Measurements from ENCODE around the gene KDM4B.

Gene KDM4B

DNA sequence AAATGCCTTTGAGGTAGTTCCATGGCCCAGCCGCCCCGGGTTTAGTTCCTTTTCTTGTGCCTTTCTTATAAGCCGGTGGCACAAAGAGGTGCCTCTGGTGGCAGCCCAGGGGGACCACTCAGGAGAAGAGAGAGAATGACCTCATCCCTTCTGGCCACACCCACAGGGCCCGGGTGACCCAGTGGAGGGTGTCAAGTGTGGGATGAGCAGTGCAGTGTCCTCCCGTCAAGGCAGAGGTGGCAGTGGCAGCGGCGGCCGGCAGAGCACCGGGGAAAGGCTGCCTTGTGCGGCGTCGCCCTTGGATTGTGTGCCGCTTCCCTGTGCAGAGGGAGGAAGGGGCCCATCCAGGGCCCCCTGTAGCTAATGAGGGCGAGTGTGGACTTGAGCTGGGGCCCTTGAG is 47.9 kb downstream of the KDM4B start:
- Histone ChIP-seq H3K27ac (ENCODE audit: low read depth, low read length) (no peak overlapping the region), H3K4me3 (ENCODE audit: low read depth, low read length) (no peak overlapping the region), H3K36me3 (ENCODE audit: control insufficient read depth, insufficient read depth, low read length) (peaks cover 36% of the 10 kb centered on the region), H3K4me1 (ENCODE audit: control insufficient read depth, insufficient read depth, low read length) (peaks cover 4% of the 10 kb centered on the region; the same call in 1 of the 2 replicates), H3K27me3 (ENCODE audit: control insufficient read depth, insufficient read depth, low read length) (no peaks in the 10 kb centered on the region), H3K9ac (ENCODE audit: low read length) (no peak overlapping the region), H3K9me3 (ENCODE audit: control insufficient read depth, insufficient read depth, low read depth, low read length) (peaks cover 4% of the 10 kb centered on the region; the same call in 1 of the 2 replicates)

GRCh38 chr19:5017235-5017634 is 48.3 kb downstream of the KDM4B start:
- no peaks in the 10 kb centered on the region for H3K27me3 ChIP-seq (ENCODE audit: control insufficient read depth, insufficient read depth, low read length)
- H3K9ac ChIP-seq (ENCODE audit: low read length) = no peak overlapping the region
- H3K4me3 ChIP-seq (ENCODE audit: low read depth, low read length) = no peak overlapping the region
- no peak overlapping the region for H3K27ac ChIP-seq (ENCODE audit: low read depth, low read length)
- peaks cover 4% of the 10 kb centered on the region; the same call in 1 of the 2 replicates for H3K9me3 ChIP-seq (ENCODE audit: control insufficient read depth, insufficient read depth, low read depth, low read length)
- peaks cover 36% of the 10 kb centered on the region for H3K36me3 ChIP-seq (ENCODE audit: control insufficient read depth, insufficient read depth, low read length)
- no peaks in the 10 kb centered on the region for H3K4me1 ChIP-seq (ENCODE audit: control insufficient read depth, insufficient read depth, low read length)

DNA sequence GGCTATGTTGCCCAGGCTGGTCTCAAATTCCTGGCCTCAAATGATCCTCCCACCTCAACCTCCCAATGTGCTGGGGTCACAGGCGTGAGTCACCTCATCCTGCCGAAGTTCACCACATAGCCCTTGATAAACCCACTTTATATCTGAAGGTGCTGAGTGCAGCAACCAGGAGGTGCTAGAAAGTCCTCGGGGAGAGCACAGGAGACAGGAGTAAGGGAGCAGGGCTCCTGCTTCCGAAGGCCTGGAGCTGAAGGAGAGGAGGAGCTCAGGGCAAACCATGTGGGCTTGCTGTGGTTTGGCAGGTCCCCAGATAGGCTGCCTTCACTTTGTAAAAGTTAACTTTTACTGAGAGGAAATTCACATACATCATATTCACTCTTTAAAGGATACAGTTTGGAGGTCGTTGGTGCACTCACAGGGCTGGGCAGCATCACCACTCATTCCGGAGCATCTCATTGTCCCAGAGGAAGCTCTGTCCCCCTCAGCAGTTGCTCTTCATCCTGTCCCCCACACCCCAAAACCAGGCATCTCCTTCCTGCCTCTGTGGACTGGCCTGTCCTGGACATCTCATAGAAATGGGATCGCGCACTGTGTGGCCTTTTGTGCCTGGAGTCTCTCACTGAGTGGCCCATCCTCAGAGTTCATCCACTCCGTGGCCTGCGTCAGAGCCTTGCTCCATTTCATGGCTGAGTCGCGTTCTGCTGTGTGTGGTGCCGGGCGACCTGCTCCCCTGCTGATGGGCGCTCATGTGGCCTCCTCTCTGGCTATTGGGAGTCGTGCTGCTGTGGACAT is 49.5 kb downstream of the KDM4B start:
- Histone ChIP-seq H3K4me1 (ENCODE audit: control insufficient read depth, insufficient read depth, low read length) (no peaks in the 10 kb centered on the region), H3K36me3 (ENCODE audit: control insufficient read depth, insufficient read depth, low read length) (peaks cover 33% of the 10 kb centered on the region), H3K9ac (ENCODE audit: low read length) (no peak overlapping the region), H3K4me3 (ENCODE audit: low read depth, low read length) (no peak overlapping the region), H3K27ac (ENCODE audit: low read depth, low read length) (no peak overlapping the region), H3K9me3 (ENCODE audit: control insufficient read depth, insufficient read depth, low read depth, low read length) (peaks cover 4% of the 10 kb centered on the region; the same call in 1 of the 2 replicates), H3K27me3 (ENCODE audit: control insufficient read depth, insufficient read depth, low read length) (no peaks in the 10 kb centered on the region)

GRCh38 chr19:5020368-5020767 is 51.5 kb downstream of the KDM4B start:
- Histone ChIP-seq H3K4me3 (ENCODE audit: low read depth, low read length) (no peak overlapping the region), H3K4me1 (ENCODE audit: control insufficient read depth, insufficient read depth, low read length) (0 out of 2 replicates have a peak, but pooled peaks cover 5% of the 10 kb centered on the region), H3K9me3 (ENCODE audit: control insufficient read depth, insufficient read depth, low read depth, low read length) (peaks cover 4% of the 10 kb centered on the region; the same call in 1 of the 2 replicates), H3K9ac (ENCODE audit: low read length) (no peak overlapping the region), H3K27me3 (ENCODE audit: control insufficient read depth, insufficient read depth, low read length) (no peaks in the 10 kb centered on the region), H3K27ac (ENCODE audit: low read depth, low read length) (no peak overlapping the region), H3K36me3 (ENCODE audit: control insufficient read depth, insufficient read depth, low read length) (peaks cover 33% of the 10 kb centered on the region)

GRCh38 chr19:5021046-5021445 is 52.1 kb downstream of the KDM4B start:
- Histone ChIP-seq H3K4me1 (ENCODE audit: control insufficient read depth, insufficient read depth, low read length) (0 out of 2 replicates have a peak, but pooled peaks cover 5% of the 10 kb centered on the region), H3K36me3 (ENCODE audit: control insufficient read depth, insufficient read depth, low read length) (peaks cover 31% of the 10 kb centered on the region), H3K27me3 (ENCODE audit: control insufficient read depth, insufficient read depth, low read length) (no peaks in the 10 kb centered on the region), H3K9ac (ENCODE audit: low read length) (no peak overlapping the region), H3K9me3 (ENCODE audit: control insufficient read depth, insufficient read depth, low read depth, low read length) (peaks cover 4% of the 10 kb centered on the region; the same call in 1 of the 2 replicates), H3K4me3 (ENCODE audit: low read depth, low read length) (no peak overlapping the region), H3K27ac (ENCODE audit: low read depth, low read length) (no peak overlapping the region)

DNA sequence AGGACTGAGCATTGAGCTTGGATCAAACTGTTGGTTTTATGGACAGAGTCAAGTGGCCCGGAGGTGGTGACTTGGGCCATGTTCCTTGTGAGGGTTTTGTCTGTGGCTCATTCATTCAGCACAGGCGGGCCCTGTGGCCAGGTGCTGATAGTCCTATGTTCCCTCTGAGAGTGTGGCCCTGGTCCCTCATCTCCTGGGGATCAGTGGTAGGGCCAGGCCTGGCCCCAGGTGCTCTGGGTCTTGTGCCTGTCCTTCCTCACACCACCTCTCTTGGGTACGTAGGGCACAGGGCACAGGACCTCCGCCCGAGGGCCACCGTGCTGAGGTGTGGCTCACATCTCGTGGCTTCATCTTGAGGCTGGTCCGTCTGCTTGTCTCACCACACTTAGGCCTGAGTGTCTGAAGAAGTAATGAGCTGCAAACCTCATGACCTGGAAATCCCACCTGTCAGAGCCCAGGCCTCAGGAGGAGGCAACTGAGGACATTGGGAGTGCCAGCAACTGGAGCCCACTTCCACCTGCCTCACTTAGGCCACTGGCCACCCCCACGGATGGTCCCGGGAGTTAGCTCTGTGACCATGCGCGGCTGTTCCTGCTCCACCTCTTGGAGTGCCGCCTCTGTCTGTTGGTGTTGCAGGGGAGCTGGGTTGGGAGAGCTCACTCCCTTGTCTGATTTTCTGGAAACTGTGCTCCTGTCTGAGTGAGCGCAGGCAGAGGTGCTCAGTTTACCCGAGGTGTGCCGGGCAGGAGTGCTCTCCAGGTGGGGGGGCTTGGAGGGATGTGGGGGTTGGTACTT is 53.4 kb downstream of the KDM4B start:
- no peak overlapping the region for H3K9ac ChIP-seq (ENCODE audit: low read length)
- H3K4me1 ChIP-seq (ENCODE audit: control insufficient read depth, insufficient read depth, low read length) = 0 out of 2 replicates have a peak, but pooled peaks cover 5% of the 10 kb centered on the region
- H3K36me3 ChIP-seq (ENCODE audit: control insufficient read depth, insufficient read depth, low read length) = peaks cover 19% of the 10 kb centered on the region
- no peak overlapping the region for H3K4me3 ChIP-seq (ENCODE audit: low read depth, low read length)
- no peak overlapping the region for H3K27ac ChIP-seq (ENCODE audit: low read depth, low read length)
- H3K9me3 ChIP-seq (ENCODE audit: control insufficient read depth, insufficient read depth, low read depth, low read length) = peaks cover 4% of the 10 kb centered on the region; the same call in 1 of the 2 replicates
- H3K27me3 ChIP-seq (ENCODE audit: control insufficient read depth, insufficient read depth, low read length) = no peaks in the 10 kb centered on the region

GRCh38 chr19:5023128-5023571 is 54.2 kb downstream of the KDM4B start:
- Histone ChIP-seq H3K27ac (ENCODE audit: low read depth, low read length) (peak overlapping the region; percentile 23; the same call in 1 of the 2 replicates), H3K36me3 (ENCODE audit: control insufficient read depth, insufficient read depth, low read length) (peaks cover 15% of the 10 kb centered on the region), H3K9ac (ENCODE audit: low read length) (no peak overlapping the region)

DNA sequence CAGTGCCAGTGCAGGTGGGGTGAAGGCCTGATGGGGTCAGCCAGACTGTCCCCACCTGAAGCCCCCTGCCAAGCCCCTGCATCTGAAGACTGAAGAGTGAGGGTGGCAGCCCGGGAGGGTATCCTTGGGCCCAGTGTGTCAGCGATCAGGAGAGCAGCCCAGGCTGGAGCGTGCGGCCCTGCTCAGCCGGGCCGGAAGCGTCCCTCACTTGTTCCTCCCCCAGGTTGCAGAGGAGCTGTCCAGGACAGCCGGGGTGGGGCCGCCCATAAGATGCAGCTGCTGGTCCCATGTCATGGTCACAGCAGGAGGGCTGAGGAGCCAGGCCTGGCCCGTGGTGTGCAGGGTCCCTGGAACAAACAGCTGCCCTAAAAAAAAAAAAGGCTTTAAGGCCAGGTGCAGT is 55.4 kb downstream of the KDM4B start:
- Histone ChIP-seq H3K9me3 (ENCODE audit: control insufficient read depth, insufficient read depth, low read depth, low read length) (peaks cover 1% of the 10 kb centered on the region; the same call in 1 of the 2 replicates), H3K27me3 (ENCODE audit: control insufficient read depth, insufficient read depth, low read length) (no peaks in the 10 kb centered on the region), H3K4me1 (ENCODE audit: control insufficient read depth, insufficient read depth, low read length) (0 out of 2 replicates have a peak, but pooled peaks cover 5% of the 10 kb centered on the region), H3K27ac (ENCODE audit: low read depth, low read length) (no peak overlapping the region), H3K9ac (ENCODE audit: low read length) (no peak overlapping the region), H3K36me3 (ENCODE audit: control insufficient read depth, insufficient read depth, low read length) (peaks cover 5% of the 10 kb centered on the region; the same call in 1 of the 2 replicates), H3K4me3 (ENCODE audit: low read depth, low read length) (no peak overlapping the region)

More at GRCh38 chr19:5023128-5023571, 54.2 kb downstream of the KDM4B start:
- Histone ChIP-seq H3K4me3 (ENCODE audit: low read depth, low read length) (no peak overlapping the region), H3K4me1 (ENCODE audit: control insufficient read depth, insufficient read depth, low read length) (0 out of 2 replicates have a peak, but pooled peaks cover 5% of the 10 kb centered on the region), H3K27me3 (ENCODE audit: control insufficient read depth, insufficient read depth, low read length) (no peaks in the 10 kb centered on the region), H3K9me3 (ENCODE audit: control insufficient read depth, insufficient read depth, low read depth, low read length) (peaks cover 4% of the 10 kb centered on the region; the same call in 1 of the 2 replicates)

GRCh38 chr19:5025027-5025426 is 56.1 kb downstream of the KDM4B start:
- peaks cover 3% of the 10 kb centered on the region; the same call in 1 of the 2 replicates for H3K36me3 ChIP-seq (ENCODE audit: control insufficient read depth, insufficient read depth, low read length)
- no peak overlapping the region for H3K9ac ChIP-seq (ENCODE audit: low read length)
- 0 out of 2 replicates have a peak, but pooled peaks cover 5% of the 10 kb centered on the region for H3K4me1 ChIP-seq (ENCODE audit: control insufficient read depth, insufficient read depth, low read length)
- H3K27ac ChIP-seq (ENCODE audit: low read depth, low read length) = no peak overlapping the region
- no peaks in the 10 kb centered on the region for H3K9me3 ChIP-seq (ENCODE audit: control insufficient read depth, insufficient read depth, low read depth, low read length)
- H3K27me3 ChIP-seq (ENCODE audit: control insufficient read depth, insufficient read depth, low read length) = no peaks in the 10 kb centered on the region
- no peak overlapping the region for H3K4me3 ChIP-seq (ENCODE audit: low read depth, low read length)

DNA sequence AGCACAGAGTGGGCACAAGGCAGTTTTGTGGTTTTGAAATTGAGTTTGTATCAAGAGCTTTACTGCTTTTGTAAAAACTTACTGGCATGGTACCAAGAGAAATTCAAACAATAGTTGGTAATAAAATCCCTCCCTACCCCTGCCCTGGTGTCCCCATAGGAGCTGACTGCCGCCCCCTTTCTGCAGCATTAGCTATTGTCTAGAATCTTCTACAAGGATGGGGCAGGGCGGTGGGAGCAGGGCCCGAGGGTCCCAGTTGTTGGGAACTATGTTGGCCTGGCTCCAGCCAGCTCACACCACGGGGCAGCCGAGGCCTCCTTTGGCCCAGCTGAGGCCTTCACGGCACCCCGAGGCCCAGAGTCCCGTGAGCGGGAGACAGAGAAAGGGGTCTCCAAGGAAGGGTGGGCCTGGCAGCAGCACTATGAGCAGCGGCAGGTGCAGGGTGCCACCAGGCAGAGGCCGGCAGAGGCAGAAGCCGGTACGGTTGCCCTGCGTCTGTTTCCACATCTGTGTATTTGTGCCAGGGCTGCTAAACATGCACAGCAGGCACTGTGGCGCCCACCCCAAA is 57.9 kb downstream of the KDM4B start:
- H3K9me3 ChIP-seq (ENCODE audit: control insufficient read depth, insufficient read depth, low read depth, low read length) = no peaks in the 10 kb centered on the region
- H3K9ac ChIP-seq (ENCODE audit: low read length) = no peak overlapping the region
- H3K27ac ChIP-seq (ENCODE audit: low read depth, low read length) = no peak overlapping the region
- H3K4me1 ChIP-seq (ENCODE audit: control insufficient read depth, insufficient read depth, low read length) = peaks cover 5% of the 10 kb centered on the region; the same call in 1 of the 2 replicates
- no peak overlapping the region for H3K4me3 ChIP-seq (ENCODE audit: low read depth, low read length)
- no peaks in the 10 kb centered on the region for H3K36me3 ChIP-seq (ENCODE audit: control insufficient read depth, insufficient read depth, low read length)
- H3K27me3 ChIP-seq (ENCODE audit: control insufficient read depth, insufficient read depth, low read length) = no peaks in the 10 kb centered on the region
